Activated B cell treated with CpG ODN at 0.5 μM for 24 hours (primary cell): ENCODE data around the gene PARP6. TPM values are rescaled to one million over a fixed set of nuclear protein-coding genes. Genes with fewer than 3 reads are reported as not detected.
A peak's percentile ranks its signal among the peaks of the same experiment; 100 is the strongest.

Experiments used
- ATAC-seq: fragments of 200-7000 bp; cut with Tn5 transposase; one replicate; pipeline ENCODE4 v1.10.0; 2021; ENCODE audit warnings: low read depth, mild to moderate bottlenecking, moderate library complexity
- CTCF ChIA-PET: fragments of 350-600 bp; sonication (Branson Sonifier 250); formaldehyde crosslinking; loops from one replicate; lab custom pipeline; 2021; ENCODE audit warnings: antibody characterized with exemption; lab: Charles Lee
- POLR2A ChIA-PET: fragments of 350-600 bp; sonication (Branson Sonifier 250); formaldehyde crosslinking; loops from one replicate; lab custom pipeline; 2021; ENCODE audit warnings: antibody characterized with exemption; lab: Charles Lee
- DNase-seq: peaks from one replicate; pipeline ENCODE4 v3.0.0; 2022
- H3K27ac Mint-ChIP-seq: one replicate; pipeline ENCODE4 v1.8.0; 2020; ENCODE audit warnings: mixed read lengths
- H3K27me3 Mint-ChIP-seq: one replicate; pipeline ENCODE4 v1.8.0; 2021; ENCODE audit warnings: mixed read lengths
- H3K36me3 Mint-ChIP-seq: one replicate; pipeline ENCODE4 v1.8.0; 2021; ENCODE audit warnings: low read depth, mixed read lengths
- H3K4me1 Mint-ChIP-seq: one replicate; pipeline ENCODE4 v1.8.0; 2021; ENCODE audit warnings: mixed read lengths
- H3K4me3 Mint-ChIP-seq: one replicate; pipeline ENCODE4 v1.8.0; 2020; ENCODE audit warnings: mild to moderate bottlenecking, mixed read lengths
- H3K9me3 Mint-ChIP-seq: one replicate; pipeline ENCODE4 v1.8.0; 2020; ENCODE audit warnings: mixed read lengths
- CTCF ChIP-seq: fragments of 200-600 bp; IDR thresholded peaks from one replicate; pipeline ENCODE4 v1.8.0; 2022; ENCODE audit warnings: antibody characterized with exemption, mild to moderate bottlenecking
- intact Hi-C: fragments of 100-400 bp; cut with micrococcal nuclease; formaldehyde crosslinking; loops from one replicate; pipeline ENCODE4 v1.15.1; 2024
- total RNA-seq: library from RNA; stranded (reverse); gene quantifications from 2 replicates; pipeline ENCODE4 v1.2.3, GENCODE V29; 2022

The PARP6 gene
- total RNA-seq, 1 donor from 2014 or later, result 81.4 TPM

- peaks cover 36% of the 10 kb centered on the region for H3K4me1 Mint-ChIP-seq
- no peaks in the 10 kb centered on the region for H3K27me3 Mint-ChIP-seq
- ATAC-seq, result no peak
- peaks cover 21% of the 10 kb centered on the region for H3K36me3 Mint-ChIP-seq
- peak overlapping the region; percentile 86 for H3K27ac Mint-ChIP-seq
- DNase-seq, result no peak
- TF ChIP-seq CTCF, result no peak
- H3K9me3 Mint-ChIP-seq, result no peaks in the 10 kb centered on the region
- intact Hi-C loops, result loop anchor here (1.0 to 5.0 kb wide), 7 partner anchors 45 to 509 kb away; partner anchors contain the start of genes ADPGK, ARIH1, BBS4 and HIGD2B
- ChIA-PET CTCF (interaction anchor here (0.5 to 2.2 kb wide), 5 partner anchors 40 to 624 kb away, joined by 3 to 16 read pairs (median 6); partner anchors contain the start of gene PKM), POLR2A (interaction anchor here (1.2 to 8.4 kb wide), 2 partner anchors 44 to 103 kb away, joined by 6 to 113 read pairs; partner anchors contain the start of genes HEXA and PKM)
- H3K4me3 Mint-ChIP-seq, result peak overlapping the region; percentile 84
Observed at GRCh38 chr15:72272997-72273352, 621 bp upstream of the PARP6 start.

GRCh38 chr15:72271895-72272212, 500 bp downstream of the PARP6 start:
- Mint-ChIP-seq H3K4me1 (peaks cover 36% of the 10 kb centered on the region), H3K27ac (peak overlapping the region; percentile 80), H3K27me3 (no peaks in the 10 kb centered on the region), H3K4me3 (peak overlapping the region; percentile 87), H3K36me3 (peaks cover 30% of the 10 kb centered on the region), H3K9me3 (no peaks in the 10 kb centered on the region)
- ATAC-seq, result no peak
- CTCF ChIA-PET, result no interaction called here
- no peak for TF ChIP-seq CTCF
- POLR2A ChIA-PET, result interaction anchor here (8.4 kb wide), 1 partner anchor 42 kb away, joined by 113 read pairs; the partner anchor contains the start of gene PKM
- DNase-seq, result no peak
- intact Hi-C loops, result loop anchor here (1.0 to 5.0 kb wide), 7 partner anchors 44 to 510 kb away; partner anchors contain the start of genes ADPGK, ARIH1, BBS4 and HIGD2B

- H3K9me3 Mint-ChIP-seq, result no peaks in the 10 kb centered on the region
- CTCF ChIA-PET, result no interaction called here
- ATAC-seq (no peak), DNase-seq (no peak)
- no peaks in the 10 kb centered on the region for H3K27me3 Mint-ChIP-seq
- H3K4me3 Mint-ChIP-seq, result peak overlapping the region; percentile 87
- no peak for TF ChIP-seq CTCF
- H3K27ac Mint-ChIP-seq, result peak overlapping the region; percentile 80
- H3K4me1 Mint-ChIP-seq, result peaks cover 36% of the 10 kb centered on the region
- intact Hi-C loops, result loop anchor here (5.0 kb wide), 2 partner anchors 416 to 511 kb away; partner anchors contain the start of genes ADPGK, BBS4 and HIGD2B
- POLR2A ChIA-PET, result interaction anchor here (8.4 kb wide), 1 partner anchor 42 kb away, joined by 113 read pairs; the partner anchor contains the start of gene PKM
- peaks cover 37% of the 10 kb centered on the region for H3K36me3 Mint-ChIP-seq
Observed at GRCh38 chr15:72271221-72271620, 1.1 kb downstream of the PARP6 start.

GRCh38 chr15:72269739-72270138, 2.6 kb downstream of the PARP6 start:
- intact Hi-C loops, result loop anchor here (5.0 kb wide), 2 partner anchors 418 to 513 kb away; partner anchors contain the start of genes ADPGK, BBS4 and HIGD2B
- Mint-ChIP-seq H3K36me3 (peaks cover 51% of the 10 kb centered on the region), H3K4me3 (no peak overlapping the region), H3K27me3 (no peaks in the 10 kb centered on the region), H3K27ac (no peak overlapping the region), H3K4me1 (peaks cover 36% of the 10 kb centered on the region), H3K9me3 (no peaks in the 10 kb centered on the region)
- no peak for TF ChIP-seq CTCF
- POLR2A ChIA-PET, result interaction anchor here (8.4 kb wide), 1 partner anchor 40 kb away, joined by 113 read pairs; the partner anchor contains the start of gene PKM
- CTCF ChIA-PET, result no interaction called here
- DNase-seq (no peak), ATAC-seq (no peak)

- TF ChIP-seq CTCF, result no peak
- ChIA-PET CTCF (interaction anchor here (0.8 kb wide), 1 partner anchor 67 kb away, joined by 4 read pairs; the partner anchor contains the start of gene GRAMD2A), POLR2A (no interaction called here)
- no peak overlapping the region for H3K27ac Mint-ChIP-seq
- no peak overlapping the region for H3K4me3 Mint-ChIP-seq
- DNase-seq, result no peak
- no peaks in the 10 kb centered on the region for H3K27me3 Mint-ChIP-seq
- peaks cover 2% of the 10 kb centered on the region for H3K4me1 Mint-ChIP-seq
- H3K36me3 Mint-ChIP-seq, result peaks cover 93% of the 10 kb centered on the region
- no peak for ATAC-seq
- H3K9me3 Mint-ChIP-seq, result no peaks in the 10 kb centered on the region
- intact Hi-C loops, result no loop called here
Observed at GRCh38 chr15:72265031-72265430, 7.3 kb downstream of the PARP6 start.
